ENCODE results near the gene KRT71. TPM values are rescaled to one million over a fixed set of nuclear protein-coding genes. Genes with fewer than 3 reads are reported as not detected.

KRT71 gene
- total RNA-seq, 2 experiments from 2014 or later, result not detected

- H3K27ac Mint-ChIP-seq, result peak overlapping the region; percentile 90
- ChIA-PET CTCF (interaction anchor here (1.1 to 2.5 kb wide), 2 partner anchors 283 to 292 kb away, joined by 3 to 13 read pairs; no protein-coding TSS in a partner anchor), POLR2A (interaction anchor here (1.1 to 6.1 kb wide), 2 partner anchors 23 to 29 kb away, joined by 3 to 114 read pairs; no protein-coding TSS in a partner anchor)
- intact Hi-C loops (cut with DNase I, micrococcal nuclease), result loop anchor here (2.0 kb wide), 1 partner anchor 15 kb away; no protein-coding TSS in a partner anchor
- no peak overlapping the region for H3K4me3 Mint-ChIP-seq
- Histone ChIP-seq H3K4me1 (ENCODE audit: insufficient read depth, low read length) (peaks cover 41% of the 10 kb centered on the region), H3K27ac (ENCODE audit: low read depth in 1 of 2, low read length in 2 of 2) (no peak overlapping the region), H3K9me3 (ENCODE audit: control insufficient read depth in 1 of 2, insufficient read depth in 1 of 2, low read length in 2 of 2) (no peaks in the 10 kb centered on the region), H3K36me3 (ENCODE audit: insufficient read depth, low read length) (peaks cover 4% of the 10 kb centered on the region), H3K27me3 (ENCODE audit: control insufficient read depth in 1 of 2, insufficient read depth in 2 of 2, low read length in 2 of 2) (no peaks in the 10 kb centered on the region), H3K4me3 (ENCODE audit: low read length) (no peak overlapping the region)
- ATAC-seq (ENCODE audit: poor library complexity) (no peak), DNase-seq (no peak)
- H3K27me3 Mint-ChIP-seq, result no peaks in the 10 kb centered on the region
- H3K9me3 Mint-ChIP-seq, result no peaks in the 10 kb centered on the region
- peaks cover 38% of the 10 kb centered on the region for H3K36me3 Mint-ChIP-seq (ENCODE audit: low read depth)
- H3K4me1 Mint-ChIP-seq (ENCODE audit: low read depth), result peaks cover 69% of the 10 kb centered on the region
- TF ChIP-seq CTCF (IDR thresholded peaks at IDR 0.05), result no peak
These were observed 34.6 kb upstream of the KRT71 start for GRCh38 chr12:52587563-52587962.

- peaks cover 67% of the 10 kb centered on the region for H3K4me1 Mint-ChIP-seq (ENCODE audit: low read depth)
- ChIA-PET CTCF (interaction anchor here (1.1 to 4.2 kb wide), 10 partner anchors 27 to 299 kb away, joined by 3 to 41 read pairs (median 4); no protein-coding TSS in a partner anchor), POLR2A (interaction anchor here (0.6 to 6.1 kb wide), 24 partner anchors 19 to 634 kb away, joined by 3 to 114 read pairs (median 6); no protein-coding TSS in a partner anchor)
- DNase-seq (peak; percentile 48 to 95 (median 67)), ATAC-seq (ENCODE audit: poor library complexity) (peak; percentile 93)
- H3K36me3 Mint-ChIP-seq (ENCODE audit: low read depth), result peaks cover 27% of the 10 kb centered on the region
- peak overlapping the region; percentile 36 for H3K4me3 Mint-ChIP-seq
- TF ChIP-seq CTCF (IDR thresholded peaks at IDR 0.05), result peak; percentile 42
- no peaks in the 10 kb centered on the region for H3K27me3 Mint-ChIP-seq
- H3K27me3 ChIP-seq (ENCODE audit: control insufficient read depth in 1 of 2, insufficient read depth in 2 of 2, low read length in 2 of 2), result no peaks in the 10 kb centered on the region
- no peaks in the 10 kb centered on the region for H3K9me3 Mint-ChIP-seq
- no peak overlapping the region for H3K27ac ChIP-seq (ENCODE audit: low read depth in 1 of 2, low read length in 2 of 2)
- intact Hi-C loops (cut with DNase I, micrococcal nuclease), result loop anchor here (1.0 to 2.0 kb wide), 5 partner anchors 17 to 95 kb away; no protein-coding TSS in a partner anchor
- H3K4me3 ChIP-seq (ENCODE audit: low read length), result no peak overlapping the region
- H3K36me3 ChIP-seq (ENCODE audit: insufficient read depth, low read length), result peaks cover 3% of the 10 kb centered on the region
- H3K4me1 ChIP-seq (ENCODE audit: insufficient read depth, low read length), result peaks cover 43% of the 10 kb centered on the region
- no peaks in the 10 kb centered on the region for H3K9me3 ChIP-seq (ENCODE audit: control insufficient read depth in 1 of 2, insufficient read depth in 1 of 2, low read length in 2 of 2)
- peak overlapping the region; percentile 90 for H3K27ac Mint-ChIP-seq
These were observed 33.0 kb upstream of the KRT71 start for GRCh38 chr12:52585946-52586345.

- CTCF ChIA-PET, result interaction anchor here (1.4 to 4.2 kb wide), 3 partner anchors 285 to 299 kb away, joined by 5 to 41 read pairs (median 13); no protein-coding TSS in a partner anchor
- Mint-ChIP-seq H3K4me1 (ENCODE audit: low read depth) (peaks cover 70% of the 10 kb centered on the region), H3K27ac (peak overlapping the region; percentile 90), H3K27me3 (no peaks in the 10 kb centered on the region), H3K9me3 (no peaks in the 10 kb centered on the region), H3K4me3 (no peak overlapping the region), H3K36me3 (ENCODE audit: low read depth) (peaks cover 19% of the 10 kb centered on the region)
- H3K36me3 ChIP-seq (ENCODE audit: insufficient read depth, low read length), result no peaks in the 10 kb centered on the region
- no peak for TF ChIP-seq CTCF (IDR thresholded peaks at IDR 0.05)
- POLR2A ChIA-PET, result interaction anchor here (0.7 to 6.1 kb wide), 14 partner anchors 20 to 635 kb away, joined by 3 to 114 read pairs (median 6); no protein-coding TSS in a partner anchor
- no peak overlapping the region for H3K4me3 ChIP-seq (ENCODE audit: low read length)
- H3K4me1 ChIP-seq (ENCODE audit: insufficient read depth, low read length), result peaks cover 49% of the 10 kb centered on the region
- ATAC-seq (ENCODE audit: poor library complexity), result no peak
- no peak overlapping the region for H3K27ac ChIP-seq (ENCODE audit: low read depth in 1 of 2, low read length in 2 of 2)
- no peaks in the 10 kb centered on the region for H3K9me3 ChIP-seq (ENCODE audit: control insufficient read depth in 1 of 2, insufficient read depth in 1 of 2, low read length in 2 of 2)
- no peak for DNase-seq
- H3K27me3 ChIP-seq (ENCODE audit: control insufficient read depth in 1 of 2, insufficient read depth in 2 of 2, low read length in 2 of 2), result no peaks in the 10 kb centered on the region
- intact Hi-C loops (cut with DNase I, micrococcal nuclease), result no loop called here
These were observed 32.1 kb upstream of the KRT71 start for GRCh38 chr12:52585066-52585465.

All from CD4-positive, alpha-beta T cell (primary cell).